Kidney glomerular epithelial cell (primary cell): Measurements from ENCODE around the gene TMEM129.
A peak's percentile ranks its signal among the peaks of the same experiment; 100 is the strongest.

Source experiments
- DNase-seq: peaks from one replicate; lab custom pipeline; 2025; lab: John Stamatoyannopoulos, UW

Gene TMEM129

GRCh38 chr4:1758306-1759121 lies 37.4 kb upstream of the TMEM129 start:
- DNase-seq, result no peak

DNA sequence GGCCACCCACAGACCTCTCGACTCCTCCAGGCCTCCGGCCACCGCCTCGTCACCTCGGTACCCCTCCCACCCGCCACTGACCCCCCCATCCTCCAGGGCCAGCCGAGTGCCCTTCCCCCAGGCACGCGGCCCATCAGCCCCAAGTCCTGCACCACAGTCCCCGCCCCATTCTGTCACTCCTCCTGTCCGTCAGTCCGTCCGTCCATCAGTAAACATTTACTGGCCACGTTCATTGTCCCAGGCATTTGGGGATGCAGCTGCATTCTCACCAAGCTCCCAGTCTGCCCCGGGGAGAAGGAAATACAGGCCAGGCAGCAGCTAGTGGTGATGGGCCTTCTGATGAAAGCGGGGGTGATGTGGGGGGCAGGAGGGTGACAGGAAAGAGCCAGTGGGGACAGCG lies 36.7 kb upstream of the TMEM129 start:
- DNase-seq, result no peak

DNA sequence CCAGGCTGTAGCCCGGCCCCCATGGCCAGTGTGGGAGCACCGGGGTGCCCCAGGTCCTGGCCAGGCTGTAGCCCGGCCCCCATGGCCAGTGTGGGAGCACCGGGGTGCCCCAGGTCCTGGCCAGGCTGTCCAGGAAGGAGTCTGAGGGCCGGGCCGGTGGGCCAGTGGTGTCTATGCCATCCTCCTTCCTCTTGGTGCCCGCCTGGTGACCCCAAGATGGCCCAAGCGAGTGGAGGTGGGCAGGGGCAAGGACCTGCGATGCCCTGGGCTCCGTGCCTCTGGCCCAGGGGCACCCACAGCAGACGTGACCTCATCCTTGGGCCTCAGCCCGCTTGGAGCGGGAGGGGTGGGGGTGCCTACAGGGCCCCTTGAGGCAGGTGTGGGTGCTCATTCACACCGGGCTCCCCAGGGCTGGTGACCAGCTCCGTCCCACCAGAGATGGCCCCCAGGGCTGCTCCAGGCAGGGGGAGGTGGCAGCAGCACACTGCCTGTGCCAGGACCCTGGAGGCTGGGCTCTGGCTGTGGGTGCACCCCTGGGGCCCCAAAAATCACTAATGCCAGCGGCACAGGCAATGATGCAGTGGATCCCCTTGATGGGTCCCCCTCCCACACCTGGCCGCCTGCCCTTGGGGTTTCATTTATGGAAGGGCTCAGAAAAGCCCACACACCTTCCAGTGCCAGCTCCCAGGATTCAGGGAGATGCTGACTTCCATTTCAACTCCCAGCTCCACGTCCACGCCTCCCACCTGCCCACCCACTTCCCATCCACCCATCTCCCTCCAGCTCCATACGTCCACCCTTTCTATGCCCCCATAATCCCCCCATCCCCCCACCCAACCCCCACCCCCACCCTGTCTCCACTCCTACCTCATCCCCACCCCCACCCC lies 36.0 kb upstream of the TMEM129 start:
- no peak for DNase-seq

DNA sequence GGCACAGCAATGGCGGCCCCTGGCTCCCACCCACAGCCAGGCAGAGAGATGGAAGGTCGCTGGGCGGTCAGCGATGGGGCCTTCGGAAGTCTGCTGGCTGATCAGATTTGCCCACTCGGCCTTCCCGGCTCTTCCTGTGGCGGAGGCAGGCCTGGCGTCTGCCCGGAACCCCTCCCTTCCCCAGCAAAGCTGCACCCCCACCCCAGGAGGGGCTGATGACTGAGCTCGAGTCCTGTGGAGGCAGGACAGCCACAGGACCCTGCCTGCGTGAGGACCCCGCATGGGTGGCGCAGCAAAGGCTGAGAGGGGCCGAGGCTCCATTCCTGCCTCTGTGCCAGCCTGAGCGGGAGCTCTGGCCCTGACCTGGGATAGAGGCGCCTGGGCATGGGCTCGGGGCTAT lies 35.0 kb upstream of the TMEM129 start:
- no peak for DNase-seq

GRCh38 chr4:1755297-1755696 lies 34.2 kb upstream of the TMEM129 start:
- no peak for DNase-seq

GRCh38 chr4:1754336-1754735 lies 33.2 kb upstream of the TMEM129 start:
- DNase-seq, result no peak

DNA sequence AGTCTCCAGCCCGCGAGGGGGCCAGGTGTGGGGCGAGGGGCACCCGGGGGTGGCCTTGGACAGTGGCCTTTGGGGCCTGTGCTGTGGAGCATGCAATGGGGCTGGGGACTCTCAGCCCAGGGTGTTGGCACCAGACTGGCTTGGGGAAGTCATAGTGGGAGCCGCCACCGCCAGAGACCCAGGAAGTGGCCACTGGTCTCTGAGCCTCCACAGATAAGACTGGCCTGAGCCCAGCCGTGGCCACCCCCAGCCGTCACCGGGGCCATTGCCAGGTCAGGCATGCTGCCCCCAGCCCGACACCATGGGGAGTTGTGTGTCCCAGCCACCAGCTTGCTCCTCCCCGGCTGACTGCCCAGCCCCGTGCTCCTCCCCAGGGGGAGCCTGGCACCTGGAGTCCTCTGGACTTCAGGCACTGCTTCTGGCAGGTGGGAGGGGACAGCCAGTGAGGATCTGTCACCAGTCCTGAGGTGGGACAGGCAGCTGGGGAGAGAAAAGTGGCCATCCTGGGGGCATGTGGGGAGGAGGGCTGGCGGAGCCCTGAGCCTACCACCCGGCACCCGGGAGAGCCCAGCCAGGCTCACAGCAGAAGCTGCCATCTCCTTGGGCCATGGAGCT lies 32.7 kb upstream of the TMEM129 start:
- no peak for DNase-seq

DNA sequence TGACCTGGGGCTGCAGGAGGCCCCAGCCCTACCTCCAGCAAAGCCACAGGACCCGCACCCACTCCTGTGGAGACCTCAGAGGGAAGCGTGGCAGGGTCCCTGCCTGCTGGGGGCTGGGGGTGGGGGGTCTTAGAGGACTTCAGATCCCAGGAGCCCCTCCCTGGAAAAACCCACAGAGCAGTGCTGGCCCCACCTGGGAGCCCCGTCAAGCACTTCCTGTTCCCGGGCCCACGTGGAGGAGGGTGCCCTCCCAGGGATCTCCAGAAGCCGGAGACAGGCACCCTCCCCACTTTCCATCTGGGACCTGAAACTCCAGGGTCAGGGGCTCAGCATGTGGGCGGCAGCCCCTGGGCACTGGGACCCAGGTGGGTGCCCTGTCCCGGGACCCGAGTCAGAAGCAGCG lies 32.2 kb upstream of the TMEM129 start:
- no peak for DNase-seq

- DNase-seq, result no peak
These were observed 31.3 kb upstream of the TMEM129 start for GRCh38 chr4:1752284-1753041.

DNA sequence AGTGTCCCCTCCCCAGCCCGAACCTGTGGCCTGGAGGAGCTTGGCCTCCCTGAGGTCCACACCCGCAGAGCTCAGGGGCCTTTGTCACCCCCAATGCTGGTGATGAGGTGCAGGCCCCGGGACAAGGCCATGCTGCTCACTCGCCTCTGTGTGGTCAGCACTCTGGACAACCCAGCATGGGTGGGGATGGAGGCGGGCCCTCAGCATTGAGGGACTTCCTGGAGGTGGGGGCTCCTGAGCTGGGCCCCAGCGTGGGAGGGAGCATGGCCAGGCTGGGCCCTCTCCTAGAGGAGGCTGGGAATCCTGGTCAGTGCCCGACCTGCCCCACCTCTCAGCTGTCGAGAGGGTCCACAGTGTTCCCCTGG lies 30.8 kb upstream of the TMEM129 start:
- no peak for DNase-seq

DNA sequence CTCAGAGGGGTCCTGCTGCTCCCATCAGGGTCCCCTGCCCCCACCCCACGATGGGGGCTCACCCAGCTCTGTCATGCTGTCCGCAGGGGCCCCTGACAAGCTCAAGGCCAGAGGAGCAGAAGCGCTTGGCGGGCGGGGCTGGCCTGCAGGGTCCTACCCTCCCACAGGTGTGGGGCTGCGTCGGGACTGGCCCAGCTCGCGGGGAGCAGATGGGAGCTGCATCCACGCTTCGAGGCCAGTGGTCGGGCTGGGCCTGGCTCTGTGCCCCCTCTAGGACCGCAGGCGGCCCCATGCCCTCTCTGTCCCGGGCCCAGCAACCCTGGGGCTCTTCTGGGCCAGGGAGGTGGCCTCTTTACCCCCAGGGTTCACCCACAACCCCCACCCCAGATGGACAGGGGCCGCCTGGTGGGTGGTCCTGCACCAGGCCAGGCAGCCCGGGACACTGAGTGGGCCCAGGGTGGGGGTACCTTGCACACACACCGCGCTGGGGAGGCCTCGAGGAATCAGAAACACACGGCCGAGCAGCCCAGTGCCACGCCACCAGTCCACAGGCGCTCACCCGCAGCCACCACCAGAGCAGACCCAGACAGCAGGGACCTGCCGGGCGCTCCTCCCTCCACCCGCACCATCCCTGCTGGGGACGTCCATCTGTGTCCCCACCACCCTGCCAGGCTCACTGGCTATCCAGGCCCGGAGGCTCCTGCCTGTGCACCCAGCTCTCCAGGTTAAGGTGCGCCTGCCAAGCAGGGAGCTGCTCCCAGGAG lies 30.2 kb upstream of the TMEM129 start:
- no peak for DNase-seq

DNA sequence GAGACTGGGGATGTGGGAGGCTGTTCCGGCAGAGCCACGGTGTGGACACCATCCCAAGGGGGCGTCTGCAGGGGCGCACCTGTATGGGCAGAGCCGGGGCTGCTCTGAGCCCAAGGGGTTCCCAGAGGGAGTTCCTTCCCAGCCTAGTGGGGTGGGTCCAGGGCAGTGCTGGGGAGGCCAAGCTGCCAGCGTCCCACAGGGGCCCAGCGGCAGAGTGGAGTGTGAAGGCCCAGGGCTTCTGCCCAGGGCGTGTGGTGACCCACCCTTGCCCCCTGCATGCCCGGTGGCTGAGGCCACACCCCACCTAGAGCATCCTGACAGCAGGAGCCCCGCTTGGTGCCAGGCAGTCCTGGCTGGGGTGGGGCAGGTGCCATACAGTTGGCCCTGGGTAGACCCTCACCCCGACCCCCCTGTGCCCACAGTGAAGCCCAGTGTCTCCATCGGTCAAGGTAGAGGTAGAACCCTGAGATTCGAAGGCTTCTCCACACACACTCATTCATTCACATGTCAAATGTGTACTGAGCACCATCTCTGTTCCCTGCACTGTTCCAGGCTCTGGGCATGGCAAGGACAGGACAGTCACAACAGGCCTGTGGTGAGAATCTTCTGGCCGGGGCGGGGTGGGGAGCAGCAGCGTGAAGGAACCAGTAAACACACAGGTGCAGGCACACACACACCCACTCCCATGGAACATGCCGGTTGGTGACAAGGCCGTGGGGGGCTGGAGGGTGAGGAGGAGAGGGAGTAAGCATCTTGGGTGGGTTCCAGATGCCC lies 29.4 kb upstream of the TMEM129 start:
- no peak for DNase-seq

DNA sequence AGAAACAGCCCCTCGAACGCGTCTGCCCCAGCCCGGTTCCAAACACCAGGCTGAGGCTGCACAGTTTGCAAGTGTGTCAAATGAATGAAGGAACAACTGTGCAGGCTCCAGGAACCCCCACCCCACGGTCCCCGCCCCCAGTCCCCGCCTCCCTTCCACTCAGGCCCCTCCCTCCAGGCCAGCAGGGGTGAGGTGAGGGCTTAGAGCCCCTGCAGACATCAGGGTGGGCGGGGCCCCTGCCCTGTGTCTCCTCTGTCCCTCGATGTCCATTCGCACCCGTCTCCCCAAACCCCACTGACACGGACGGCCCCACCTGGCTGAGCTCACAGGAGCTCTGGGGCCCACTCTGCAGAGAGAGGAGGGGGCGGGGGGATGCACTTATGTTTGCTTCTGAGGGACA lies 28.7 kb upstream of the TMEM129 start:
- no peak for DNase-seq

DNA sequence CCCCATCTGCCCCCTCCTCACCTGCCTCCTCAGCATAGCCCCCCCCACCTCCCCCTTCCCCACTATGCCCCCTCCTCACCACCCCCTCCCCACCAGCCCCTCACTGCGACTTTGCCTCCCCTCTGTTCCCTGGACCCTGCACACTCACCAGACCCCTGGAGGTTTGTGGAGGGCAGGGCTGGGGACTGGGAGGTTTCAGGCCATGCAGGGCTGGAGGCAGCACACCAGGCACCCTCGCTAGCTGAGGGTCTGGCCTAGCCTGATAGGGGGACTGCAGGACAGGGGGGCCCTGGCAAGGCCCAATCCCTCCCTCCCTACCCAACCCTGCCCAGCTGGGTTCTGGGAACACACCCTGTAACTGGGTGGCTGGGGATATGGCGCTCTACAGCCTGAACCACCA lies 28.2 kb upstream of the TMEM129 start:
- DNase-seq, result no peak

DNA sequence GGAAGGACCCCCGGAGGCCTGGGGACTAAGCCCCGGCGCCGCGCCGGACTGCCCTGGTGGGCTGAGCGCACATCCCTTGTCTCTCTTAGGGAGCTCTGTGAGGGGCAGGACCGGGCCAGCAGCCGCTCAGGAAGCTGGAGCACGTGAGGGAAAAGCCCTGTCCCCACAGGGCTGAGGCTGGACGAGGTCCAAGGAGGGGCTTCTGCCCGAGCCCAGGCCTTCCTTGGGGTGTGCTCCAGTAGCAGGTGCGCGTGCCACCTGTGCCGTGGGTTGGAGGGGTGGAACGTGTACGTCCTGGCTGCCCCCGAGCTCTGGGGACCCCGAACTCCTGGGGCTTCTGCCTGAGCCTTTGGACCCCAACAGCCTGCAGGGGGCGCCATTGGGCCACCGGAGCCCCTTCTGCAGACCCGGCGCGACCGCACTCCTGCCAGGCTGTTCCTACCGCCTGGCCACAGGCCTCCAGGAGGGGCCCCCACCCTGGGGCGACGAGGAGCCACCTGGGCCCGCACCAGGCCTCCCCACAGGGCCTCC lies 27.4 kb upstream of the TMEM129 start:
- DNase-seq, result peak; percentile 51

DNA sequence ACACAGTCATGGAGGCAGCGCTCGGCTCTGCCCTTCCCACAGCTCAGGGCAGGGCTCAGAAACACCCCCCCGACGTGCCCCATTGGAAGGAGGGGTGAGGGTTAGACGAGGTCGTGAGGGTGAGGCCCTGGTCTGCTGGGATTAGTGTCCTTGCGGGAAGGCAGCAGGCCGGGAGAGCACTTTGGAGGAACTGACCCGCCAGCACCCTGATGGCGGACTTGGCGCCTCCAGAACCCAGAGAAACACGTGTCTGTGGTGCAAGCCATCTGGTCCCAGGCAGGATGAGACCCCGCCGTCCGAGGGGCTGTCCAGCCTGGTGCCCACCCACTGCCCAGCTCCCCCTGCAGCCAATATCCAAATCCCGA lies 26.5 kb upstream of the TMEM129 start:
- no peak for DNase-seq

GRCh38 chr4:1746919-1747602 lies 25.9 kb upstream of the TMEM129 start:
- no peak for DNase-seq

DNA sequence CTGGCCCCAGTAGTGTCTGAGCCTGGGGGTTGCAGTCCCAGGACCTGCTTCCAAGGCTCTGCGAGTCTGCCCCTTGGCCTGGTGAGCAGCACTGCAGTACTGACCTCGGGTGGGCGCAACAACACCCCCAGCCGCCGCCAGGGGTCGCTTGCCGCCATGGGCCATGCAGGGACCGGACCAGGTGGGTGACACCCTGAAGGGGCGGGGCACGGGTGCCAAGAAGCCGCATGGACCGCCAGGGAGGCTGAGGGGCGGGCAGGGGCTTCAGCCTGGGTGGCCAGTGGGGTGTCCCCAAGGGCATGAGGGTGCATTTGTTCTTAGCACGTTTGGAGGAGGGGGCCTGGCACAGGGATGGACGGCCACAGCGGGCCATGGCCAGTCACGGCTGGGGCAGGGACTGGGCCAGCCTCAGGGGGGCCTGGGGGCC lies 25.2 kb upstream of the TMEM129 start:
- peak; percentile 33 for DNase-seq

DNA sequence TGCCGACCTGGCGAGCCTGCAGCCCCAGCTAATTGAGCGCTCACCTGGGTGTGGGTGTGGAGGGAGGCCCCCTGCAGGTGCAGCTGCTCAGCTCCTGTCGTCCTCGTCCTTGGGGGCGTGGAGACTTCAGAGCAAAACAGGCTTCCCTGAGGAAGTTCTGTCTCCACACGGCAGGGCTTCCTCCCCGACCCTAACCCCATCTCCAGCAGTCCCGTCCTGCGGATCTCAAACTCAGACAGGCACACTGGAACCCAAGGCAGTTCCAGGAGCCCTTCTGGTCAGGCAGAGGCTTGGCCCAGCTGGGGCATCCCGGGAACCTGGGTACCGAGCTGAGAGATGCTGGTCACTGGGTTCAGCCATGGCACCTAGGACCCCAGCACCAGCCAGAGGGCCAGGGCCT lies 24.6 kb upstream of the TMEM129 start:
- no peak for DNase-seq

DNA sequence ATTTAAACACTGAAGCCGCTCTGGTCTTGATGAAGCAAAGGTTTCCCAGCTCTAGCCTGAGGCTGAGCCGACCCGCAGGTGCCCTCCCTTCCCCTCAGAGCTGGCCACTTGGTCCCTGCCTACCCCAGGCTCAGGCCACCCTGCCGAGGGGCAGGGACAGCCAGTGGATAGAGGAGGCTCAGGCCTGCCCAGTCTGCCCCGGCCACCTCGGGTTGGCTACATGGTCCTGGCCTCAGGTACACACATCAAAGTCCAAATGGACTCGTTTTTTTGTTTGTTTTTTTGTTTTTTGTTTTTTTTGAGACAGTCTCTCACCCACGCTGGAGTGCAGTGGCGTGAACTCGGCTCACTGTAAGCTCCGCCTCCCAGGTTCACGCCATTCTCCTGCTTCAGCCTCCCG lies 24.0 kb upstream of the TMEM129 start:
- DNase-seq, result no peak
